Upper lobe of left lung (tissue), 6 donors: ENCODE data around the gene CD58. TPM values are rescaled to one million over a fixed set of nuclear protein-coding genes. Genes with fewer than 3 reads are reported as not detected.

Experiments used
- ATAC-seq, 2 donors: fragments of 200-7000 bp; cut with Tn5 transposase; one replicate each; pipeline ENCODE4 v1.9.1; 2022; ENCODE audit warnings: mild to moderate bottlenecking in 2 of 2, moderate library complexity in 2 of 2; ENCODE audit not compliant: low FRiP score in 2 of 2
- DNase-seq, 2 donors: peaks; one replicate each; pipeline ENCODE4 v3.0.0-alpha.2; 2019 to 2020
- H3K27ac ChIP-seq, 4 donors: fragments of 200-600 bp; sonication (generic); one replicate each; pipeline ENCODE4 v1.5.1; 2016 to 2019
- H3K27me3 ChIP-seq, 4 donors: fragments of 200-600 bp; sonication (generic); one replicate each; pipeline ENCODE4 v1.5.1; 2017 to 2019
- H3K36me3 ChIP-seq, 4 donors: fragments of 200-600 bp; sonication (generic); one replicate each; pipeline ENCODE4 v1.5.1; 2016 to 2019
- H3K4me1 ChIP-seq, 4 donors: fragments of 200-600 bp; sonication (generic); one replicate each; pipeline ENCODE4 v1.5.1; 2018 to 2019
- H3K4me3 ChIP-seq, 4 donors: fragments of 200-600 bp; sonication (generic); one replicate each; pipeline ENCODE4 v1.5.1; 2017 to 2019; ENCODE audit warnings: mild to moderate bottlenecking in 2 of 4, moderate library complexity in 1 of 4
- H3K9me3 ChIP-seq, 4 donors: fragments of 200-600 bp; sonication (generic); one replicate each; pipeline ENCODE4 v1.5.1; 2018 to 2019
- CTCF ChIP-seq, 6 experiments: fragments of 450-650 bp in 4 of 6; fragments of 200-600 bp in 2 of 6; sonication (generic) in 2 of 6; IDR thresholded peaks; one replicate each; pipeline ENCODE4 v1.5.1; 2016 to 2019; ENCODE audit warnings: antibody characterized with exemption in 6 of 6
- EP300 ChIP-seq, 4 donors: sonication (generic); formaldehyde crosslinking; IDR thresholded peaks; one replicate each; pipeline ENCODE4 v1.5.1; 2017; ENCODE audit warnings: antibody characterized with exemption in 4 of 4, control low read depth in 2 of 4
- POLR2A ChIP-seq, 4 donors: fragments of 450-650 bp; IDR thresholded peaks; one replicate each; pipeline ENCODE4 v1.5.1; 2016 to 2017; ENCODE audit warnings: antibody characterized with exemption in 4 of 4, mild to moderate bottlenecking in 2 of 4
- POLR2AphosphoS5 ChIP-seq, 2 donors: sonication (generic); formaldehyde crosslinking; IDR thresholded peaks; one replicate each; pipeline ENCODE4 v1.5.1; 2017; ENCODE audit warnings: antibody characterized with exemption in 2 of 2
- WGBS, 2 donors: methylation state at CpG; one replicate each; pipeline ENCODE4 v1.1.5; 2017 to 2018; 5-methylcytosine and 5-hydroxymethylcytosine counted together
- total RNA-seq, 6 donors: library from RNA; depleted of rRNA in 4 of 6; stranded (reverse); fragments of >200 nt in 4 of 6; gene quantifications; one replicate each; pipeline versions ENCODE4 v1.1.0 to v1.2.1, GENCODE V29; 2016 to 2021
- donor health status: DM: no; HTN: no; CAD: no; lungs with moderate emphysema.
- donor health status: DM: no; HTN: yes; CAD: no; lungs with severe emphysema.

CD58 gene
- total RNA-seq, 6 donors from 2014 or later: 17.8 to 52.0 (median 32.4) TPM

GRCh38 chr1:116518400-116518799 is 52.4 kb downstream of the CD58 start:
- no peak overlapping the region for H3K4me3 ChIP-seq
- peaks cover 0 to 15% (median 3%) of the 10 kb centered on the region in 4 donors for H3K36me3 ChIP-seq
- no peaks in the 10 kb centered on the region for H3K9me3 ChIP-seq
- 98 to 99% methylated on average over 3 of the region's 3 CpGs for WGBS, 2 donors
- TF ChIP-seq POLR2AphosphoS5 (IDR thresholded peaks at IDR 0.05) (no peak), POLR2A (IDR thresholded peaks at IDR 0.05) (no peak), CTCF (IDR thresholded peaks at IDR 0.05) (no peak), EP300 (IDR thresholded peaks at IDR 0.05) (no peak)
- DNase-seq (no peak), ATAC-seq (no peak)
- H3K4me1 ChIP-seq: peaks cover 11 to 29% (median 27%) of the 10 kb centered on the region in 4 donors
- H3K27me3 ChIP-seq: no peaks in the 10 kb centered on the region
- no peak overlapping the region for H3K27ac ChIP-seq

- Histone ChIP-seq H3K4me3 (no peak overlapping the region), H3K4me1 (peaks cover 11 to 29% (median 21%) of the 10 kb centered on the region in 4 donors), H3K9me3 (no peaks in the 10 kb centered on the region), H3K27me3 (no peaks in the 10 kb centered on the region), H3K36me3 (peaks cover 0 to 15% (median 3%) of the 10 kb centered on the region in 4 donors), H3K27ac (peak overlapping the region in 2 of 4 donors; percentile 82 to 90)
- DNase-seq (no peak), ATAC-seq (no peak)
- WGBS, 2 donors: 82 to 93% methylated on average over 5 of the region's 5 CpGs
- TF ChIP-seq EP300 (IDR thresholded peaks at IDR 0.05): no peak
- no peak for TF ChIP-seq POLR2AphosphoS5 (IDR thresholded peaks at IDR 0.05)
- TF ChIP-seq POLR2A (IDR thresholded peaks at IDR 0.05): no peak
Observed at GRCh38 chr1:116516631-116517030, 54.2 kb downstream of the CD58 start.

DNA sequence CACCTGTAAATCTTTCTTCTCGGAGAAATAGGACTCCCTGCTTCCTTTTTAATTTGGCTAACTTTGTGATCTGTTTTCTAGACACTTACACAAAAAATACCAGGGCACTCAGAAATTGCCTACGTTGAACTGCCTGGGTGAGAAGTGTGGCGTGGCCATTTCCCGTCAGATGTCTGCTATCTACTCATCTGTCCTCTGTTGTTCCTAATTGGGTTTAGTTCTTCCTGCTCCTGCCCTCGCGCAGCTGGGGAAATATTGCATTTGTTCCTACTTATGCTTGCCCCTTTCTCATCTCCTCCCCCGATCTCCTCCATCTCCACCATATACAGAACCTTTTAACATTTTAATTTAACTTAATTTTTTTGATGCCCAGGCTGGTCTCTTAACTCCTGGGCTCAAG is 55.1 kb downstream of the CD58 start:
- Histone ChIP-seq H3K9me3 (no peaks in the 10 kb centered on the region), H3K27me3 (no peaks in the 10 kb centered on the region), H3K4me3 (no peak overlapping the region), H3K4me1 (peaks cover 11 to 24% (median 15%) of the 10 kb centered on the region in 4 donors), H3K36me3 (peaks cover 0 to 13% (median 3%) of the 10 kb centered on the region in 4 donors), H3K27ac (peak overlapping the region; percentile 81 to 90 (median 84))
- no peak for TF ChIP-seq POLR2AphosphoS5 (IDR thresholded peaks at IDR 0.05)
- TF ChIP-seq EP300 (IDR thresholded peaks at IDR 0.05): no peak
- TF ChIP-seq CTCF (IDR thresholded peaks at IDR 0.05): no peak
- TF ChIP-seq POLR2A (IDR thresholded peaks at IDR 0.05): no peak
- 31 to 55% methylated on average over 7 of the region's 7 CpGs for WGBS, 2 donors
- ATAC-seq (peak in 1 of 2 donors; percentile 34), DNase-seq (peak in 1 of 2 donors; percentile 59)

GRCh38 chr1:116514708-116515525 is 55.9 kb downstream of the CD58 start:
- peak; percentile 63 to 64 for ATAC-seq
- H3K4me1 ChIP-seq: peaks cover 11 to 24% (median 15%) of the 10 kb centered on the region in 4 donors
- peak in 1 of 2 donors; percentile 65 for DNase-seq
- H3K4me3 ChIP-seq: no peak overlapping the region
- H3K27me3 ChIP-seq: no peaks in the 10 kb centered on the region
- H3K36me3 ChIP-seq: peaks cover 0 to 13% (median 3%) of the 10 kb centered on the region in 4 donors
- no peaks in the 10 kb centered on the region for H3K9me3 ChIP-seq
- no peak for TF ChIP-seq POLR2A (IDR thresholded peaks at IDR 0.05)
- TF ChIP-seq EP300 (IDR thresholded peaks at IDR 0.05): no peak
- TF ChIP-seq CTCF (IDR thresholded peaks at IDR 0.05): no peak
- TF ChIP-seq POLR2AphosphoS5 (IDR thresholded peaks at IDR 0.05): peak; percentile 49 to 68
- peak overlapping the region; percentile 81 to 90 (median 84) for H3K27ac ChIP-seq
- 36 to 79% methylated on average over 8 of the region's 8 CpGs for WGBS, 2 donors

DNA sequence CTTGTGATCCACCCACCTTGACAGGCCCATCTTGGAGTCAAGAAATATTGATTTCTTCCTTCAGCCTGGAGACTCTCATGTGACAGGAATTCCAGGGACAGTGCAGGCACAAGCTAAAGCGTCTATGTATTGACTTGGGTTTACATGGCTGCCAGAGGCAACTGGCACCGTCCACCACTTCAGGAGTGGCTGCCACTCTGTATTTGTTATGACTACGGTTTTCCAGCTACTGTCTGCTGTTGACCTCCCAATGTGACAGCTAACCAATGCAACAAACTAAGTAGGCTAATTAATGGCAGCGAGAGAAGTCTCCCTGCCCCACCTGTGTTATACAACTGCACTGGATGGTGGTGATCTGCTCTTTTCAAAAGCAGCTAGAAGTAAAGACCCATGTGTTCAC is 56.9 kb downstream of the CD58 start:
- DNase-seq: no peak
- WGBS, 2 donors: 78 to 83% methylated on average over 4 of the region's 4 CpGs
- no peak for TF ChIP-seq POLR2AphosphoS5 (IDR thresholded peaks at IDR 0.05)
- TF ChIP-seq POLR2A (IDR thresholded peaks at IDR 0.05): no peak
- TF ChIP-seq EP300 (IDR thresholded peaks at IDR 0.05): no peak
- no peak for TF ChIP-seq CTCF (IDR thresholded peaks at IDR 0.05)
- Histone ChIP-seq H3K9me3 (no peaks in the 10 kb centered on the region), H3K36me3 (peaks cover 0 to 6% (median under 1%) of the 10 kb centered on the region in 4 donors), H3K4me1 (peaks cover 16 to 31% (median 17%) of the 10 kb centered on the region in 4 donors), H3K27me3 (no peaks in the 10 kb centered on the region), H3K27ac (peak overlapping the region in 2 of 4 donors; percentile 87 to 90), H3K4me3 (no peak overlapping the region)
- no peak for ATAC-seq
